Chondrocyte (in vitro differentiated cells): Measurements from ENCODE around the gene PLXNC1. TPM values are rescaled to one million over a fixed set of nuclear protein-coding genes. Genes with fewer than 3 reads are reported as not detected.

Experiments
- DNase-seq: peaks from one replicate; pipeline ENCODE4 v3.0.0; 2021; ENCODE audit warnings: mixed read lengths, low spot score
- H3K27ac Mint-ChIP-seq: one replicate; pipeline ENCODE4 v1.8.0; 2021; ENCODE audit warnings: mild to moderate bottlenecking, moderate library complexity, mixed read lengths; ENCODE audit not compliant: unreplicated experiment
- H3K27me3 Mint-ChIP-seq: 2 replicates; pipeline ENCODE4 v1.8.0; 2021; ENCODE audit warnings: low read depth, mixed read lengths
- H3K36me3 Mint-ChIP-seq: 2 replicates; pipeline ENCODE4 v1.8.0; 2021; ENCODE audit warnings: low read depth, mixed read lengths
- H3K4me1 Mint-ChIP-seq: 2 replicates; pipeline ENCODE4 v1.8.0; 2021; ENCODE audit warnings: low read depth, mild to moderate bottlenecking, mixed read lengths
- H3K4me3 Mint-ChIP-seq: one replicate; pipeline ENCODE4 v1.8.0; 2021; ENCODE audit warnings: mild to moderate bottlenecking, moderate library complexity, mixed read lengths; ENCODE audit not compliant: unreplicated experiment
- H3K9me3 Mint-ChIP-seq: 2 replicates; pipeline ENCODE4 v1.8.0; 2021; ENCODE audit warnings: low read depth, mixed read lengths
- total RNA-seq: library from RNA; stranded (reverse); gene quantifications from 3 replicates; pipeline ENCODE4 v1.2.1, GENCODE V29; 2021
- TF ChIP-seq, protein P1 (sequence below): fragments of 200-600 bp; sonication (generic); IDR thresholded peaks from 2 replicates; pipeline ENCODE4 v1.5.0; 2021; ENCODE audit warnings: antibody characterized with exemption, mild to moderate bottlenecking, moderate library complexity

Gene PLXNC1
- total RNA-seq, 1 donor from 2014 or later: 0.67 TPM

GRCh38 chr12:94133964-94134795, 14.2 kb upstream of the PLXNC1 start:
- H3K27ac Mint-ChIP-seq: no peak overlapping the region
- H3K27me3 Mint-ChIP-seq: peaks cover 19% of the 10 kb centered on the region
- TF ChIP-seq, protein P1, sequence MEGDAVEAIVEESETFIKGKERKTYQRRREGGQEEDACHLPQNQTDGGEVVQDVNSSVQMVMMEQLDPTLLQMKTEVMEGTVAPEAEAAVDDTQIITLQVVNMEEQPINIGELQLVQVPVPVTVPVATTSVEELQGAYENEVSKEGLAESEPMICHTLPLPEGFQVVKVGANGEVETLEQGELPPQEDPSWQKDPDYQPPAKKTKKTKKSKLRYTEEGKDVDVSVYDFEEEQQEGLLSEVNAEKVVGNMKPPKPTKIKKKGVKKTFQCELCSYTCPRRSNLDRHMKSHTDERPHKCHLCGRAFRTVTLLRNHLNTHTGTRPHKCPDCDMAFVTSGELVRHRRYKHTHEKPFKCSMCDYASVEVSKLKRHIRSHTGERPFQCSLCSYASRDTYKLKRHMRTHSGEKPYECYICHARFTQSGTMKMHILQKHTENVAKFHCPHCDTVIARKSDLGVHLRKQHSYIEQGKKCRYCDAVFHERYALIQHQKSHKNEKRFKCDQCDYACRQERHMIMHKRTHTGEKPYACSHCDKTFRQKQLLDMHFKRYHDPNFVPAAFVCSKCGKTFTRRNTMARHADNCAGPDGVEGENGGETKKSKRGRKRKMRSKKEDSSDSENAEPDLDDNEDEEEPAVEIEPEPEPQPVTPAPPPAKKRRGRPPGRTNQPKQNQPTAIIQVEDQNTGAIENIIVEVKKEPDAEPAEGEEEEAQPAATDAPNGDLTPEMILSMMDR: peak; percentile 91
- H3K4me1 Mint-ChIP-seq: peaks cover 3% of the 10 kb centered on the region
- peak overlapping the region; percentile 13 for H3K4me3 Mint-ChIP-seq
- H3K36me3 Mint-ChIP-seq: peaks cover 2% of the 10 kb centered on the region
- H3K9me3 Mint-ChIP-seq: peaks cover 3% of the 10 kb centered on the region
- DNase-seq: no peak

- peaks cover 2% of the 10 kb centered on the region for H3K36me3 Mint-ChIP-seq
- DNase-seq: no peak
- peaks cover 15% of the 10 kb centered on the region for H3K27me3 Mint-ChIP-seq
- H3K27ac Mint-ChIP-seq: no peak overlapping the region
- no peaks in the 10 kb centered on the region for H3K9me3 Mint-ChIP-seq
- TF ChIP-seq, protein P1: no peak
- peaks cover 3% of the 10 kb centered on the region for H3K4me1 Mint-ChIP-seq
- H3K4me3 Mint-ChIP-seq: no peak overlapping the region
Observed at GRCh38 chr12:94135896-94136295, 12.5 kb upstream of the PLXNC1 start.

DNA sequence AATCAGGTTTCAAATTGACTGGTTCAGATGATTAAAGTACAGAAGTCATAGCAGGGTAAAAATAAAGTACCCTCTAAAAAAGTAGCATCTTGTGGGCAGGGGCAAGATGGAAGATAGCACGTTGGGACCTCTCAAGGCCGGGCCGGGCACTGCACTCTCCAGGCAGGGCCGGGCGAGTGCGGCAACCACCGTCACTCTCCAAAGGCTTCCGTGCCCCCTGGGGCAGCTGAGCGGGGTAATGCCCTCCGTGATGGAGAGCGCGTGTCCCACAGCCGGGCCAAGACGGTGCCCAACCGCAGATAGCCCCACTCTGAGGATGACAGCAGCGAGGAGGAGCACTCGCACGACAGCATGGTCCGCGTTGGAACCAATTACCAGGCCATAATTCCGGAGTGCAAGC, 8.6 kb upstream of the PLXNC1 start:
- Mint-ChIP-seq H3K27me3 (peaks cover 17% of the 10 kb centered on the region), H3K4me1 (no peaks in the 10 kb centered on the region), H3K27ac (no peak overlapping the region), H3K4me3 (no peak overlapping the region), H3K36me3 (no peaks in the 10 kb centered on the region), H3K9me3 (no peaks in the 10 kb centered on the region)
- TF ChIP-seq, protein P1: no peak
- DNase-seq: no peak

GRCh38 chr12:94140556-94140955, 7.8 kb upstream of the PLXNC1 start:
- TF ChIP-seq, protein P1: peak; percentile 57
- H3K27ac Mint-ChIP-seq: peak overlapping the region; percentile 49

GRCh38 chr12:94141004-94141764, 7.2 kb upstream of the PLXNC1 start:
- TF ChIP-seq, protein P1: no peak
- Mint-ChIP-seq H3K27me3 (peaks cover 17% of the 10 kb centered on the region), H3K4me3 (no peak overlapping the region), H3K36me3 (no peaks in the 10 kb centered on the region), H3K27ac (no peak overlapping the region), H3K9me3 (no peaks in the 10 kb centered on the region), H3K4me1 (no peaks in the 10 kb centered on the region)
- DNase-seq: no peak

More at GRCh38 chr12:94140556-94140955, 7.8 kb upstream of the PLXNC1 start:
- no peak overlapping the region for H3K4me3 Mint-ChIP-seq
- peaks cover 17% of the 10 kb centered on the region for H3K27me3 Mint-ChIP-seq
- no peak for DNase-seq
- no peaks in the 10 kb centered on the region for H3K4me1 Mint-ChIP-seq
- no peaks in the 10 kb centered on the region for H3K9me3 Mint-ChIP-seq
- no peaks in the 10 kb centered on the region for H3K36me3 Mint-ChIP-seq
